ENCODE measurements around the gene CST6.

Gene CST6

DNA sequence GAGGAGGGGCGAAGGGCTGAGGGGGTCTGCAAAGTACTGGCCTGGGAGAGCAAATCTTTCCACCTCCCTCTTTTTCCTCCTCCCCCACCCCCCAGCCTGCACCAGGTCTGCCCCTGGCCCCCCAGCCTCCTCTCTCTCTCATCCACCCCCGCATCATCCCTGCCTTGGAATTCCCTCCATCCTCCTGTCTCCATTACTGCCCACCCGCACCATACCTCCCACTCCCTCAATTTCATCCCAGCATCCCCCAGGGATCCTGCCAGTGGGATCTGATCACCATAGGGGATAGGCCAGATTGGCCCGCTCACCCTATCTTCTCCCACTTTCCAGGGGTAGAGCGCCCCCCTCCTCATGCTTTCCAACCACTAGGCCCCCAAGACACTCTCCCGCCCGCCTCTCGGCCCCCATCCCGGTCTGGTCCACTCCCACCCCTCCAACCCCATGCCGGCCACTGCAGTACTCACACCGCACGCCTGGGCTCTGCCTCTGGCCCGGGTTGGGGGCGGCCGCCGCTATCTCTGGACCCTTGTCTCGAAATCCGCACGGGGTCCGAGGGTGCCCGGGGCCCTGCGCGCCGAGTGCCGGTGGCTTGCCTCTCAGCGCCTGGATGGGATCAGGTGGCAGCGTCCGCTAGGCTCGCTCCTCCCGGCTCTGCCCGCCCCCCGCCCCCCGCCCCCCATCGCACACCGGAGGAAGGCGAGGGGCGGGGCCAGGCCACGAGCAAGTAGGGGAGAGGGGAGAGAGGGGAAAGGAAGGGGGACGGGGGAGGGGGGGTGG lies 36.9 kb downstream of the CST6 start, which contains the start of gene GAL3ST3:
TSS of gene GAL3ST3 (minus strand) at position 615 of the 777 bp plus-strand sequence. CDS start 3,746 bp downstream, outside the sequence.
- TF ChIP-seq, protein P1, sequence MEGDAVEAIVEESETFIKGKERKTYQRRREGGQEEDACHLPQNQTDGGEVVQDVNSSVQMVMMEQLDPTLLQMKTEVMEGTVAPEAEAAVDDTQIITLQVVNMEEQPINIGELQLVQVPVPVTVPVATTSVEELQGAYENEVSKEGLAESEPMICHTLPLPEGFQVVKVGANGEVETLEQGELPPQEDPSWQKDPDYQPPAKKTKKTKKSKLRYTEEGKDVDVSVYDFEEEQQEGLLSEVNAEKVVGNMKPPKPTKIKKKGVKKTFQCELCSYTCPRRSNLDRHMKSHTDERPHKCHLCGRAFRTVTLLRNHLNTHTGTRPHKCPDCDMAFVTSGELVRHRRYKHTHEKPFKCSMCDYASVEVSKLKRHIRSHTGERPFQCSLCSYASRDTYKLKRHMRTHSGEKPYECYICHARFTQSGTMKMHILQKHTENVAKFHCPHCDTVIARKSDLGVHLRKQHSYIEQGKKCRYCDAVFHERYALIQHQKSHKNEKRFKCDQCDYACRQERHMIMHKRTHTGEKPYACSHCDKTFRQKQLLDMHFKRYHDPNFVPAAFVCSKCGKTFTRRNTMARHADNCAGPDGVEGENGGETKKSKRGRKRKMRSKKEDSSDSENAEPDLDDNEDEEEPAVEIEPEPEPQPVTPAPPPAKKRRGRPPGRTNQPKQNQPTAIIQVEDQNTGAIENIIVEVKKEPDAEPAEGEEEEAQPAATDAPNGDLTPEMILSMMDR (IDR thresholded peaks at IDR 0.05) = no peak
- no peak within 1 kb of the TSS for H3K27ac ChIP-seq
- DNase-seq (ENCODE audit: low spot score) = no peak
- peak within 1 kb of the TSS; percentile 37 for H3K4me3 ChIP-seq

DNA sequence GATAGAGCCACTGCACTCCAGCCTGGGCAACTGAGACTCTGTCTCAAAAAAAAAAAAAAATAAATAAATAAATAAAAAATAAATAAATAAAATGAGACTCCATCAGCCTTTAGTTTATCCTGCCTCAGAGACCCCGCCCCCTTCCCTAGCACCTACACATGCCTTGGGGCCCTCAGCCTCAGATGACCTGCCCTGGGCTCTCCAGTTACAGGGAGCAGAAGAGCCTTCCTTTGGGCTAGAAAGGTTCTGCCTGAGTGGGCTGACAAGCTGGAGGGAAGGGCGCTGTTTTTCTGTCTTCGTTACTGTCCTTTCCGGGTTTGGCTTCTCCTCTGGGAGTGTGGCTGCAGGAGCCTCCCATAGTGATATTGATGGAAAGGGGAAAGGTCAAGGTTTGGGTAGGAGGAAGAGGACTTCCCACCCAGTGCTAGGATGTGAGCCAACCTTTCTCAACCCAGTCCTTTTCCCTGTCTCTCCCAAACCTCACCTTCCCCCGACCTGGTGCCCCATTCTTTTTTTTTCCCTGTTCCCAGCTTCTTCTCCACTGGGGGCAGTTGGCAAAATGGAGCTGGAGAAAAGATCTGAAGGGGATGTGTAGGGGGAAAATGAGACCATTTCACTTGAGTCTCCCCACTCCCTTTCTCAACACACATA lies 38.9 kb downstream of the CST6 start:
- H3K4me3 ChIP-seq = peak overlapping the region; percentile 99
- TF ChIP-seq, protein P1 (IDR thresholded peaks at IDR 0.05) = no peak
- no peak overlapping the region for H3K27ac ChIP-seq

DNA sequence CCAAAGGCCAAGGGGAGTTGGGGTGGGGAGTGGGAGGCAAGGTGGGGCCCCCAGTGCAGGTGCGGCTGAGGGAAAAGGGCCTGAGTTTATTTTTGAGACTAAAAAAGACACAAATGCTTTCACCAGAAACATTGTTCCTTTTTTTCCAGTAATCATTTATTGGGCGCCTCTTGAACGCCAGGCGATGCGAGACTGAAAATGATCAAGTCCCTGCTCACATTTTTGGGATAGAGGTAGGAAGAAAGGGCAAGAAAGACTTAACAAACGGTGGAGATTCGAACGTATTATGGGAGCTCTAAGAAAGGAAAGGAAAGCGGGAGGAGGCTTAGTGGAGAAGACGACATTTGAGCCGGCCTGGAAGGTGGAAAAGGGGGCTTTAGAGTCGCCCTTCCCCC lies 39.6 kb downstream of the CST6 start:
- no peak for DNase-seq (ENCODE audit: low spot score)
- H3K27ac ChIP-seq = peak overlapping the region; percentile 89 to 95
- TF ChIP-seq, protein P1 (IDR thresholded peaks at IDR 0.05) = no peak
- peak overlapping the region; percentile 99 for H3K4me3 ChIP-seq

More for the DNA sequence above, 38.9 kb downstream of the CST6 start:
- DNase-seq (ENCODE audit: low spot score) = no peak

DNA sequence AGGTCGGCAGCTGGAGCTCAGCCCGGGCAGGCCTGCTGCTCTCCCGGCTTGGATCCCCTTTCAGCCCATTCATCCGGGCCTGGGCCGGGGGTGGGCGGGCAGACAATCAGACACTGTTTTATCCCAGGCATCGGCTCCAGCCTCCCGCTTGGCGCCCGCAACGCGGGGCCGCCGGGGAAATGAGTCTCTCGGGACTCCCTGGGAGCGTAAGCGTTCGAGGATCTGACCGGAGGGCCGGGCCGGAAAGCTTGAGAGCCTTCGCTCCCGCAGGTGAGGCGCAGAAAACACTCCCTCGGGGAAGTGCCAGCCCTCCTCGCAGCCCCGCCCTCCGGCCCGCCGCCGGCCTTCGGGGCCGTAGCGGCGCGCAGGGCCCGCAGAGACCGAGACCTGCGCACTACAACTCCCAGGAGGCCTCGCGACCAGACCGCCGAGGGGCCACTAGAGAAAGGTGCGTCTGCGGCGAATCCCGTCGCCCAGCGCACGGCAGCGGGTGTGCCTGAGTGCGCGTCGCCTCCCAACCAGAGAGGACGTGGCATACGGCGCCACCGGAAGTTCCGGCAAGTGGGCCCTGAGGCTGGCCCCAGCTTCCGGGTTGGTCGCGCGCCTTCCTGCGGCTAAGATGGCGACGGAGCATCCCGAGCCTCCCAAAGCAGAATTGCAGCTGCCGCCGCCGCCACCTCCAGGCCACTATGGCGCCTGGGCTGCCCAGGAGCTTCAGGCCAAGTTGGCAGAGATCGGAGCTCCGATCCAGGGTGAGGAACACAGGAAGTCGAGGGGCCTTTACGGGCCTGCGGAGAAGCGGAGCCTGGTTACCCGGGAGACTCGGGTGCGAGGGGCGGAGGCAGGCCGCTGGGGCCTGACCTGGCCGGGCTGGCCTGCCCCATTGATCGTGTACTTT lies 40.2 kb downstream of the CST6 start, which contains the start of gene SF3B2:
TSS of gene SF3B2 (plus strand) at position 599 of the 898 bp plus-strand sequence. CDS start at position 620, 21 bp downstream.
- Histone ChIP-seq H3K4me3 (peak within 1 kb of the TSS; percentile 99), H3K27ac (peak within 1 kb of the TSS; percentile 89 to 95)
- DNase-seq (ENCODE audit: low spot score) = peak; percentile 98
- TF ChIP-seq, protein P1 (IDR thresholded peaks at IDR 0.05) = no peak

- TF ChIP-seq, protein P1 (IDR thresholded peaks at IDR 0.05) = no peak
- DNase-seq (ENCODE audit: low spot score) = no peak
- peak overlapping the region; percentile 99 for H3K4me3 ChIP-seq
- peak overlapping the region; percentile 89 to 95 for H3K27ac ChIP-seq
These were observed 40.8 kb downstream of the CST6 start for GRCh38 chr11:66052664-66052982.

GRCh38 chr11:66055021-66055420 lies 43.2 kb downstream of the CST6 start:
- TF ChIP-seq, protein P1 (IDR thresholded peaks at IDR 0.05) = no peak
- H3K4me3 ChIP-seq = no peak overlapping the region
- H3K27ac ChIP-seq = no peak overlapping the region
- DNase-seq (ENCODE audit: low spot score) = no peak

Data from coronary artery (tissue), 2 donors.